NOMO-1 treated with DMSO at 0.1 percent for 48 hours (cell line): Measurements from ENCODE around the gene GFRA4.

Source experiments
- DNase-seq: peaks from one replicate; lab custom pipeline; 2025; ENCODE audit not compliant: unreplicated experiment; lab: John Stamatoyannopoulos, UW

The GFRA4 gene

DNA sequence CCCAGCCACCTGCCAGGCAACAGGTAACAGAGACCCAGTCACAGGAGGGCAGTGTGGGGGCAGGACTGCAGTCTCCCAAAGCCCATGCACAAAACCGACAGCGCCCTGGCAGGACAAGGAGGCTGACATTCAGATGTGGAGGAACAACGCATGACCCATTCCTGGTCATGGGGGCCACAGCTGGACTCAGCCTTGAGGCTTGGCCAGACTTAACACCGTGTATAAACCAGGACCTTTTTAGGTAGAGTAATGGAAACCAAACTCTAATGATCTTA is 8.1 kb downstream of the GFRA4 start:
- no peak for DNase-seq

DNA sequence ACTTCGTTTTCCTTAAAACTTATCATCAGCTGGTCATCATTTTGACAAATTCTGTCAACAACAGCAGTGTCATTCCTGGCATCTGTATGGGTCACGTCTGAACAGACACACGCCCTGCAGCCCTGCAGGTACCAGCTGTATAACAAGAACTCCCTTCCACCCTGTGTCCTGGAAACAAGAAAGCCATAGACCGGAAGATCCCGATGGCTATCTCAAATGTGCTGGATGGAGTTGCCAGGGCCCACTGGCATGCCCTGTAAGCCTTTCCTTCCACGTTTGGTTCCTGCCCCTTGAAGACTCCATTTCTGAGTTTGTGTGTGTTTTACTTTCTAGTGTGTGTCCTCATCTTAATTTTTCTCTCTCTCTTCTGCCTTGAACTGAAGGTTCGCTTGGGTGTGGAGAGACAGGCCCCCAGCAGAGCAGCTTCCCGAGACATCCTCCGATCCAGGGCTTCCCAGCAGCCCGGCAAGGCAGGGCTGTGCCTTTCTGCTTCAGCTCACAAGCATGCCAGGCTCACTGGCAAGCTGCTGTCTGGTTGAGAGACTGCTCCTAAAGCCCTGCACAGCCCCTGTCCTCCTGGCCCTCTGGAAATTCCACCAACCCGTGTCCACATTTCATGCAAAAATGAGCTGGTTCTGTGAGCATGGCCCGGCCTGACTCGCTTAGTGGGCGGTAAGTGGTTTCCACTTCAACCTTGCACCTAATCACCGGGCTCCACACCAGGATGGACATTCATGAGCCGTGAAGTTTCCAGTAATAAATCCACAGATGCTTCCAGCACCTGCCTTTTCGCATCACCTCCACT is 8.7 kb downstream of the GFRA4 start:
- DNase-seq: no peak

GRCh38 chr20:3653921-3654320 is 9.3 kb downstream of the GFRA4 start:
- DNase-seq: no peak

- DNase-seq: peak; percentile 55
Observed at GRCh38 chr20:3652676-3653596, 10.3 kb downstream of the GFRA4 start.

- DNase-seq: no peak
Observed at GRCh38 chr20:3652221-3652620, 11.0 kb downstream of the GFRA4 start.

DNA sequence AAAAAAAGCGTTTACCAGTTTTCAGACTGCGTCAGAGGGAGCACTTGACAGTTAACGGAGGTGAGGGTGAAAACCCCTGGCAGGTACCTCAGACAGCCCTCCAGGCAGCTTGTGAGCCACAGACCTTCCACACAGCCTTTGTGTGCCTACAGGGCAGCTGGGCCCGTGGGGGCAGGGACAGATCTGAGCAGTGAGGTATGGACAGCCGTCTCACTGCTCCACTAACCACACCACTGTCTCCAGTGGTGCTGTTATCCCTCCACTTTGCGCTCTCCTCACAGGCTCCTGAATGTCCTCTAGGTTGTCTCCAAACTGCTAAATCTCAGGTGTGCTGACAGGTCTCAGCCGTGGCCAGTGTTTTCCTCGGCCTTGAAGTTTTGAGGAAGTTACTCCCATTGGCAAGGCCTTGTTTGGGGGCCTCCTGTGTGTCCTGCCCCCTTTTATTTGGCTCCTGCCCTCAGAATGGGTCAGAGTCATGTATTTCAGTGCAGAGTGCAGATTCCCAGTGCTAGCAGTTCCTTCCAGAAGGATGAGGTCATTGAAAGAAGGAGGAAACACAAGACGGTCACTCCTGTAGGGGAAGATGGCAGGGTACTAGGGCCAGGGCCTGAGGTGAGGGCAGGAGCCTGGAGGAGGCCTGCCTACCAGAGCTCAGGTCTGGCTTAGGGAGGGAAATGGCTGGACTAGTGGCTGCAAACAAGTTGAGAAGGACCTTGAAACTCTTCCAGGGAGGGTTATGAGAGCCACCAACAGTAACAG is 11.8 kb downstream of the GFRA4 start:
- no peak for DNase-seq

GRCh38 chr20:3648951-3649350 is 14.2 kb downstream of the GFRA4 start:
- DNase-seq: no peak

GRCh38 chr20:3647473-3647872 is 15.7 kb downstream of the GFRA4 start:
- DNase-seq: no peak

DNA sequence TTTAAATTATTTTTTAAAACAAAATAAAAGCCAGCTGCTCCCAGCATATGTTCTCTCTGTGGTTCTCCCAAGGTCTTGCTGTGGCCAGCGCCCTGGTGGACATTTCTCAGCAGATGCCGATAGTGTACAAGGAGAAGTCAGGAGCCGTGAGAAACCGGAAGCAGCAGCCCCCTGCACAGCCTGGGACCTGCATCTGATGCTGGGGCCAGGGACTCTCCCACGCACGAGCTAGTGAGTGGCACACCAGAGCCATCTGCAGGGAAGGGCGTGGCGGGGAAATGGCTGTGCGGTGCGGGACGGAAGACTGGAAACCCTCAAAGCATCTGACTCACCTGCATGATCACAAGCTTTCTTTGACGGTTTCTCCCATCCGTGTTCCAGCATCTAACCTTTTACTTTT is 16.5 kb downstream of the GFRA4 start:
- DNase-seq: no peak

GRCh38 chr20:3646067-3646440 is 17.1 kb downstream of the GFRA4 start:
- no peak for DNase-seq

GRCh38 chr20:3645309-3646066 is 17.7 kb downstream of the GFRA4 start:
- no peak for DNase-seq

DNA sequence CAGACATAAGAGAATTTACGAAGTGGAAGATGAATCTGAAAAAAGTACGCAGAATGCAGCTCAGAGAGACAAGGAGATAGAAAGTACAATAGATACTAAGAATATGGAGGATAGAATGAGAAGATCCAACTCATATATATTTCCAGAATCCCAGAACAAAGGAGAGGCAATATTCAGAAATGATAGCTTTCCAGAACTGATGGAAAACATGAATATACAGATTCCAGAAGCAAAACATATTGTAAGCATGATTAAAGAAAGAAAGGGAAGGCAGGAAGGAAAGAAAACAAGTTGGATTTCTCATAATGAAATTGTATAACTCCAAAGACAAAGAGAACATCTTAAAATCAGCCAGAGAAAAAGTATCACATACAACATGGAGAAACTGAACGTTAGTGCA is 22.9 kb downstream of the GFRA4 start:
- no peak for DNase-seq

DNA sequence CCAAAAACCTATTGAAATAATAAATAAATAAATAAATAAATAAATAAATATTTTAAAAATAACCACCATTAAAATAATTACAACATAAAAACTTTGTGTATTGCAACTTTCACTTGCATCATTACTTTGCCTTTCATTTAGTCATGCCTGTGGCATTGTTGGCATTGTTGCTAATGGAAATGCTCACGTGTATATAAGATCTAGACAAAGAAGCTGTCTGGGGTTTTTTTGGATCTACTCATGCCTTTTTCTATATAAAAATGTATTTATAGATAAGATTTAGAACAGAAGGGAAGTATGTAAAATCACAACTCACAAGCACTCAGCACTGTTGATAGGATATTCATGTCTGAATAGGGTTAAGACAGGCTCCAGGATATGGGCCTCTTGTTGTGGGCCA is 27.9 kb downstream of the GFRA4 start:
- no peak for DNase-seq

- DNase-seq: no peak
Observed at GRCh38 chr20:3633913-3634478, 29.2 kb downstream of the GFRA4 start.

DNA sequence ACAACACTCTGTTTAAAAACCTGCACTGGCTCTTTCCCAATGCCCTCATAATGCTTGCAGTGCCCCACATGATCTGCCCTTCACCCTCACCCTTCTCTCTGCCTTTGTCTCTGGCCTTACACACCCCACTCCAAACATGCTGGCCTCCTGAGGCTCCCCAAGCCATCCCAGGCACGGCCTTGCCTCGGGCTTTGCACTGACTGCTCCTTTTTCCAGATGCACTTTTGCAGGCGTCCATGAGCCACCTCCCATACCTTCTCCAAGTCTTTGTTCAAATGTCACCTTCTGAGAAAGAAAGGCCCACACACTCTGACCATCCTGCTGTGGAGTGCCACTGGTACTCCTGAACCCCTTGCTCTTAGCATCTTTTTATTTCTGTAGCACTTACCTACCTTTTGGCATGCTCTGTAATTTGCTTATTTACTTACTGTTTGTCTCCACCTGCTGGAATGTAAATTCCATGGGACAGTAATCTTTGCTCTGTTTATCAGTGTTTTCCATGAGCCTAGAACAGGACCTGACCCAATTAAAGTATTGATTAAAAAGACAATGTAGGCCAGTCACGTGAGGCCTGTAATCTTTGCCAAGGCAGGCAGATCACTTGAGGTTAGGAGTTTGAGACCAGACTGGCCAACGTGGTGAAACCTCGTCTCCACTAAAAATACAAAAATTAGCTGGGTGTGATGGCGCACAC is 30.7 kb downstream of the GFRA4 start:
- no peak for DNase-seq

DNA sequence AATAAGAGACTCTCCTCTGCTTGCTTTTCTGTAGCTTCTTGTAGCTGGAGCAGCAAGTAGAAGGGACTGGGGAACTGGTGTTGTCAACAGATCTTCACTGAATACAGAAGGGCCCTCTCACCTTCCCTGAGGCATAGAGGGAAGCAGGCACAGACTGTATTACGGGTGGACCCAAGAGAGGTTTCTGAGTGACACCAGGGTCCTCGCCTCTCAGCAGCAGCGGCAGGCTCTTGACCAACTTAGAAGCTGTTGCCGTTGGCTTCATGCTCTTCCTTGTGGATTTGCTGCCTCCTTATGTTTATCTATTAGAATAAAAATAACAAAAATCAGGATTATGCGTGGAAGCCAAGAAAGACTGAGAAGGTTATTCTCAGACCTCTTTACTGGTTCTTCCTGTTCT is 31.7 kb downstream of the GFRA4 start:
- no peak for DNase-seq

GRCh38 chr20:3630429-3630828 is 32.8 kb downstream of the GFRA4 start:
- DNase-seq: no peak

DNA sequence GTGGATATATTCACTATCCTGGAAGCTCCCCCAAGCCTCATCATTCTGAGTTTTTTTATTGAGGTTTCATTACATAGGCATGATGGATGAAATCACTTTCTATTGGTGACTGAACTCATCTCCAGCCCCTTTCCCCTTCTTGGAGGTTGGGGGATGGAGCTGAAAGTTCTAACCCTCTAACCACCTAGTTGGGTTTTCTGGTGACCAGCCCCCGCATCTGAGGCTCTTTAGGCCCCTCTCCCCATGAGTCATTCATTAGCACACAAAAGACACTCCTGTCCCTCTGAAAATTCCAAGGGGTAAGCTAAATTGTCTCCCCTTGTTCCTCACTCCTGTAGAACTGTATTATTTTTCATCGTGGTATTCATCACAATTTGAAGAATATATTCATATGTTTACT is 33.3 kb downstream of the GFRA4 start:
- DNase-seq: no peak

DNA sequence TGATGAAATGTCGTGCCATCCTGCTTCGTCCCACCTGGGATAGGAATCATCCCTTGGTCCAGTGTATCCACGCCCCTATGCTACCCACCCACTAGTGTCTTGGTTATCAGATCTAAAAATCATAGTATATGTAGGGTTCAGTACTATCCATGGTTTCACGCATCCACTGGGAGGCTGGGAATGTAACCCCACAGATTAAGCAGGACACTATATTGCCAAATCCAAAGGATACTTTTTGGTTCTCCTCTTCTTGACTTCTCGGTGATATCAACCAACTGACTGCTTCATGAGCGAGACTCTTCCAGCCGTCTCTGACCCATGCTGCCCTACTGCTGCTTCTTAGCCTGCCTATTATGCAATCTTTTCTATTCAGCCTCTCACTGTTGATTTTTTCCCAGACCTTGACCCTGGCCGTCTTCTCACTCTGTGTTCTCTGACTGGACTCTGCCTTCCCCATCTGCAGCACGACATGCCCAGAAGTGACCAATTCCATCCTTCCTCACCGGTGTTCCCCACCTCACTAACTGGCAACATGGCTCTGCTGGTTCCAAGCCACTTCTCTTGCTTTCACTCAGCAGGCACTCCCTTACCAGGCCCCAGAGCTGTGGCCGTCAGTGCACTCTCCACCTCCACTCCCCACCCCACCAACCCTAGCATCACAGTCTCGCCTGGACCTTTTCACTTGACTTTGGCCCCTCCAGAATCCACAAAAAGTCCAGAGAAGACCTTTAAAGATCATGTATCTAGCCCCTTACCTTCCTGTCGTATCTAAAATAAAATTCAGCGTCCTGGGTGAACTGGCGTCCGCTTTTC is 34.5 kb downstream of the GFRA4 start:
- DNase-seq: no peak
